ENCODE data around the gene CLDND1.
A peak's percentile ranks its signal among the peaks of the same experiment; 100 is the strongest.

The CLDND1 gene

DNA sequence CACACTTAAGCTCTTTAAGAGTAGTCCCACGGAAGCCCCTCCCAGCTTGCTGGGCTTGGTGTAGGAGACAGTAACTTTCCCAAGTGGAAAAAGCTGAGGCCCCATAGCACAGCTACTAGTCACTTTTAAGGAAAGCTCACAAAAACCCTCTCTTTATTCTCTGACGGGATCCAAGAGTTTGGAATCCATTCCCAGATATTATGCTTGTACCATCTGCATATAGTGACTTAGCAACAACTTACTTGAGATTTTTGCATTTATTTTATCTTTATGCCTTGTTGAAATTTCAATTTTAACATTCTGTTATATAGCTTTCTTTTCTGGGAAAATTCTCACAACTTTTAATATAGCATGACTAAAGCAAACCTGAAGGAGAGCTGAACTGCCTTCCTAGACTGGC, 28.5 kb upstream of the CLDND1 start:
- no peak for DNase-seq

GRCh38 chr3:98550833-98551232, 28.1 kb upstream of the CLDND1 start:
- DNase-seq: no peak

DNA sequence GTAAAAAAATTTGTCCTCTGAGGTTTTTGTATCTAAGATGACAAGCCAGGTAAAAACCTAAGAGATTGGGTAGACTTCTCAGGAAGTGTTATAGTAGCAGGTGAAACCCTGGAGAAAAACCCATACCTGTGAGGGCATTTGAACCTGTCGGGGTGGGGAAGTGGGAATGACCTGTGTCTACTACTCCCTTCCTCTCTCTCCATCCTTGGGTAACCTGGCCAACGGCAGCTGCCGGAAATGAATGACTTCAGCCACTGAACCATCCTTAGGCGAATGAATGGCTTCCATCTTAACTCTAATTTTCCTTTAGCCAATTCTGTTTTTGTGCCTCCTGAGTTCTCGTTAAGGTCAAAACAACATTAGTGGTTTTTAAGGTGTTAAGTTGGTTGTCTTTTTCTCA, 25.8 kb upstream of the CLDND1 start:
- DNase-seq: no peak

- no peak for DNase-seq
These were observed 23.2 kb upstream of the CLDND1 start for GRCh38 chr3:98545940-98546339.

DNA sequence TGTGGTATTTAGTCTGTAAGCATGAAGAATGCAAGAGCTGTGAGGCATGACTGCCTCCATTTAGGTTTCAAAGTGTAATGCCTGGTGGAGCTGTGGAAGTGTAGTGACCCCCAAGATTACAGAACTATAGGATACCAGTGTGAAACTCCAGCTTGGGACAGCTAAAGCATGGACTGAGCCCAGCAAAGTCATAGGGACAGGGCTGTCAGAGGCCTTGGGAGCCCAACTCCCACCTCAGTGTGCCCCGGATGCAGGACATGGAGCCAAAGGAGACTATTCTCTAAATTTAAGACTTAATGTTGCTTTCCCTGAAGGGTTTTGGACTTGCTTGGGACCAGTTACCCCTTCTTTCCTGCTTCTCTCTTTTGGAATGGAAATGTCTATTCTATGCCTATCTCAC, 19.9 kb upstream of the CLDND1 start:
- DNase-seq: no peak

GRCh38 chr3:98541695-98542094, 19.0 kb upstream of the CLDND1 start:
- DNase-seq: no peak

DNA sequence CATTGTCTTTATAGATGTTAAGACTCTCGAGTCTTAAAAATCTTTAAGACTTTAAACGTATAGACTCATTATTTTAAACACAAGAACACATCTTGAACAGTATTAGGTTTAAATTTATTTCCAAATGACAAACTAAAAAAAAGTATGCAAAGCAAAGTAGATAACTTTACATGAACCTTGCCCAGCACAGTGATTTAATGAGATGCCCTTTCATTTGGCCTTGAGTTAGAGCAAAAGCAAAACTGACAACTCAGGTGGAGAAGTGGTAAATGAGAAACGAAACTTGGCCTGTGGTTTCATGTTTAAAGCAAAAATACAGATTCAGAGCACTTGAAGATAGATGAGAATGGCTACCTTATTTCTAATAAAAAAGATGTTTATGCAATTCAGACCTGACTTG, 17.6 kb upstream of the CLDND1 start:
- no peak for DNase-seq

DNA sequence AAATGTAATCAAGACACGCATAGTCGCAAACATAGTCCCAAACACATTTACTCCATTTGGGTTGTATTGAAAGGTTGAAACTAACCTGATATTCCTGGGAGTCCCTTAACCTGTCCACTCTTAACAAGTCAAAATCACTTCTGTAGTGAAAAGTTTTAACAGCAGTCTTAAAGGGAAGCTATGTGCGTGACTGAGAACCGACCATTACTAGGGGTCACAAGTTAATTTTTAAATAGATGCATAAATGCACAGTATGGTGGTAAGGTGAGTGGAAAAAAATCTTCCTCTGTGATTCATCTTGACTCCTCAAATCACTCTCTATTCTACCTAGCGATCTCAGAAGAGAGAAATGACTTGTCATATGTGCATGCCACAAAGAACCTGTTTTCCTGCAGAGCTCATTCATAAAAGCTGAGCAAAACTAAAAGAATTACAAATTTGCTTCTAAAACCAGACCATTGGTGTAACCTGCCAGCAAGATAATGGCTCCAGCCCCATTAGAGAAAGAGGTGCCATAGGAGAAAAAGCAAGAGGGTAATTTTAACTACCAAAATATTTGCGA, 13.8 kb upstream of the CLDND1 start:
- no peak for DNase-seq

GRCh38 chr3:98534734-98535133, 12.0 kb upstream of the CLDND1 start:
- DNase-seq: no peak

- DNase-seq: no peak
These were observed 11.5 kb upstream of the CLDND1 start for GRCh38 chr3:98534168-98534567.

DNA sequence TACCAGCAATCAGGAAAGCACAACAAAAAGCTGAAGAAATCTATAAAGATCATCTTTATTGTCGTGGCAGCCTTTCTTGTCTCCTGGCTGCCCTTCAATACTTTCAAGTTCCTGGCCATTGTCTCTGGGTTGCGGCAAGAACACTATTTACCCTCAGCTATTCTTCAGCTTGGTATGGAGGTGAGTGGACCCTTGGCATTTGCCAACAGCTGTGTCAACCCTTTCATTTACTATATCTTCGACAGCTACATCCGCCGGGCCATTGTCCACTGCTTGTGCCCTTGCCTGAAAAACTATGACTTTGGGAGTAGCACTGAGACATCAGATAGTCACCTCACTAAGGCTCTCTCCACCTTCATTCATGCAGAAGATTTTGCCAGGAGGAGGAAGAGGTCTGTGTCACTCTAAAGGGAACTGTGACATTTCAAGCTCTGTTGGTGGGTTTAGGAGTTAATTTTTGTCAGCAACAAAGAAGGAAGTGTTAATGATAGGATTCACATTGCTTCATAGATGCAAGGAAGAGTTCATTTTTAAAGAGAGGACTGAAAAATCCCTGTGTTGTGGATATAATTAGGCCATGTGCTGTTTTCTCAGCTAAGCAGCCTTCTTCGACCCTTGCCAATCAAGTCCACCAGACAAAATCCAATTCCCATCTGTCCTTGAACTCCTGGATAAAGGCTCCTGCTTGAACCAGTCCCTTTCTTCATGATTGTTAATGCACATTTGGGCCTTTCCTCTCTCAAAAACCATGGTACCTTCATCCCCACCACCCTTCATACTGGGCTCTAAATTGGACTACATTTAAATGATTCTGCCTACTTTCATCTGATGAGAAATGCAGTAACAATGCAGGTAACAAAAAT, 10.2 kb upstream of the CLDND1 start:
- no peak for DNase-seq

- no peak for DNase-seq
These were observed 9.6 kb upstream of the CLDND1 start for GRCh38 chr3:98532275-98532637.

DNA sequence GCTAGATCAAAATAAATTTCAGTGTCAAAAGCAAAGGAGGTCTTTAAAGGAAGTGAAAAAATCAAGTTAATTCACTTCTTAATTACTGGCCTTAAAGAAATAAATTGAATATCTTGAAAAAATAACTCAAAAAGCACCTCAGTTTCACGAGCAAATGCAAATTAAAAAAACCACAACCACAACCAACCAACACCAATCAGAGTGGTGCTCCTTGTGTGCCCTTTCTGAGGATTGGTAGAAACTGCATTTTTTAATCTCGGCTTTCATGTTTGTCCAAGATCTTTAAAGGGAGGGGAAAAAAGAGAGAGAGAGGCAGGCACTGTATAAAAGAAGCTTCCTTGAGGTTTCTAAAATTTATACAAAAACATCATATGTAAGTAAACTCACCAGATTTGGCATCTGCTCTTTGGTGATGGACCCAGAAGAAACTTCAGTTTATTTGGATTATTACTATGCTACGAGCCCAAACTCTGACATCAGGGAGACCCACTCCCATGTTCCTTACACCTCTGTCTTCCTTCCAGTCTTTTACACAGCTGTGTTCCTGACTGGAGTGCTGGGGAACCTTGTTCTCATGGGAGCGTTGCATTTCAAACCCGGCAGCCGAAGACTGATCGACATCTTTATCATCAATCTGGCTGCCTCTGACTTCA, 9.0 kb upstream of the CLDND1 start, which contains the start of gene GPR15:
GPR15 (plus strand) TSS at position 357 of the 653 bp plus-strand sequence; CDS start at position 413, 56 bp downstream.
- no peak for DNase-seq

DNA sequence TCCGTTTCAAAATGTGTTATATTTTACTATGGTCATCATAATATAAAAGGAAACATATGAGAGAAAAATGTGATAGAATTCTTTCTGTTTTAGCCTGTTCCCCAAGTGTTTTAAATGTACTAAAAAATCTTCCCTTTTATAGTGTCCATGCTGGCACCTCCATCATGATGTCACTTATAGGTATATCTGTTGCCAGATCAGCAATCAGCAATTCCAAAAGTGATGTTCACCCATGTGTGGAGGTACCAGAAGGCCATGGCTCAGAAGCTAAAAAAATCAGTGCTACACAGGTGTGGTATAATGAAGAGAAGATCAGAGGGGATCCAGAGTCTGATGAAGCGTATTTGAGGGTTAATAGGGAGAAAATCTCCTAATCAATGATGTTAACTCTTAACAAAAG, 8.0 kb upstream of the CLDND1 start:
- no peak for DNase-seq

- no peak for DNase-seq
These were observed 7.3 kb upstream of the CLDND1 start for GRCh38 chr3:98529856-98530459.

GRCh38 chr3:98528474-98529346, 6.0 kb upstream of the CLDND1 start:
- no peak for DNase-seq

GRCh38 chr3:98525494-98525893, 2.8 kb upstream of the CLDND1 start:
- DNase-seq: no peak

DNA sequence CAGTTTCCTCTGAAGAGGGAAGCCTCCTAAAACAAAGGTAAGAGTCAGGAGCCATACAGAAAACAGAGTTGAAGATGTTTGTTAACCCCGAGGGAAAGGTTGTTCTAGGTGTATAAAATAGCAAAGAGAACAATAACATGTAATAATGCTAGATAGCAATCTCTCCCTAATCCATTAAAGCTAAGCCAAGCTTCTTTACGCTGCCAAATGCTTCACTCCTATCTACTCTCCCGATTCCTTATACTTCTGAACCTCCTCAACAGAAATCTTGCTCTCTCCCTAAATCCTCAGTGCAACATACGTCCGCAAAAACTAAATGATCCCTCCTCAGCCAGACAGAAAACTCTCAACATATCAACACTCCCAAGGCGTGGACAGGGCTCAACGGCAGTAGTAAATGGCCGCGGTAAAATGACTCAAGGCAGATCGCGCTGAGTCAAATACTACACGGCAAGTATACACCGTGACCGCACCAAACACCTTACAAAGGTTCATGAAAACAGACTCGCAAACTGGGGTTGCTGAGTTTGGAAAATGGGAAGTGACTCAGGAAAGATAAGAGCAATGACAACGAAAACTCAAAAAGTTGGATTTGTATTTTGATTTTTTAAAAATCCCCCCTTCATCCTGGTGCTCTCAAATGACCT, 682 bp downstream of the CLDND1 start:
- DNase-seq: peak; percentile 37

GRCh38 chr3:98519351-98519750, 3.4 kb downstream of the CLDND1 start:
- DNase-seq: no peak

DNA sequence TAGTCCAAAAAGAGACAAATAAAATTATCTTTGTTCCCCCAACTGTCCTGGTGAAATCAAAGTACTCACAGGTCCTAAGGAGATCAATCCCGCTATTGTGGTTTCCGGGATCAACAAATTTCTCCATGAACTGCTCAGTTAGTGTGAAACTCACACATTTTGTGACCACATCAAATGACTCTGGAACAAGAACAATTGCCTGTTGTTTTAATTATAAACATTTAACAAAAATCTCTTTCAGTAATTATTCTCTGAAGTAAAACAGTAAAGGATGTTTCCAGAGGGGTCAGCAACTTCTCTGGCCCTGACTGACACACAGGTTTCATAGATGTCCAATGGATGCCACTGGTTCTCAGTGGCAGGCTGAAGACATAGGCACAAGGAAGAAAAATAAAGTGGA, 3.9 kb downstream of the CLDND1 start:
- no peak for DNase-seq

DNA sequence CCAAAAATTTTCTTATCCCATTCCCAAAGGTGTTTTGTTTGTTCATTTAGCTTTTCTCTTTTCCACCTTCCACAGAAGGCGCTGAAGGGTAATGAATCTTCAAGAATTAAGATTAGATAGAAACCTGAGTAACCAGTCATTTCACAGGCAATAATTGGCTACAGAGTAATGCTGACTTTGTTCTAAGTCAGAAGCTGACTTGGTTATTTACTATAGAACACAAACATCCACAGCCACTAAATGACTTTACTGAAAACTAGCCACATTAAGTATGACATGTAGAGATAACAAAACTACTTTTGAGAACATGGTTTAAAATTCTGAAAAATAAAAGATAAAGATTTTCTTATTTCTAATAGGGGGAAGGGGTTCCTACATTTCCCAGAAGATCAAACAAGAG, 7.8 kb downstream of the CLDND1 start:
- no peak for DNase-seq

GRCh38 chr3:98513736-98514135, 9.0 kb downstream of the CLDND1 start:
- DNase-seq: no peak

Measured in NCI-H524 treated with DMSO at 0.1 percent for 48 hours (cell line).